ENCODE results near the gene ANKRD36C.
"Not testable (repeated sequence)": the region's sequence is repeated elsewhere in the genome, so short reads cannot be mapped to it uniquely, and the experiment has no call there.

Gene ANKRD36C

DNA sequence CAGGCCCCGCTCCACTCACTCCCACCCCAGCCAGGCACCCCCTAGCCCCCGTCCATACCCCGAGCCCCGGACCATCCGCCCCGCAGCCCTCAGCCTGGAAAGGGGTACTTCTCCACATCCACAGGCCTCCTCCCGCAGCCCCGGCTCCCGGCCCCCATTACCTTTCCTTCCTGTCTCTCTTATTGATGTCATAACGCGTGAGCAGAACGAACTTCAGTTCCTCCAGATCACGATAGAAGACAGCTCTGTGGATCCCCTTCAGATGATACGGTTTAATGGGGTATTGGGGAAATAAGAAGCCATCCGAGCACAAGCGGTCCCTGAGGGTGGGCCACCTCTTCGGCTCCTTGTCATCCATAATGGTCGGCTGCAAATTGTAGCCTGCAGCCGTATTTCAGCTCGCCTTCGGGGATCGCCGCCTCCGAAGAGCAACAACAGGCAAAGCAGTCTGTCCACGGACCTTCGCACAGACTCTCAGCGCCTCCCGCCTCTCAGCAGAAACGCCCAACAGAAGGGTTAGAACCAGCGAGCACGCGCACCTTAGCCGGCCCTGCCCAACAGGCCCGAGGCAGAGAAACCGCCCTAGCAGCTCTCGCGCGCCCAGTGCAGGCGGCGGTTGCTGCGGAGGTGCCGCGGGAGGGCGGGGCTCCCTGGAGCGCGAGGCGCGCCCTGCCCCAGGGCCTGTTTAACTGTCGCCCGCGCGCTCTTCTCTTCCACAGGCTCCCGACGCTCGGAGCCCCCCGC lies at the start of gene ANKRD36C:
Gene ANKRD36C, minus strand, starts transcription at position 474 of the 744 bp plus-strand sequence. Its CDS starts 116 bp downstream, at position 358.
- in situ Hi-C loops (cut with HindIII; ENCODE audit: low pct_ligation_motif_present, low sequenced_read_pairs); H3K36me3 ChIP-seq (replicated peaks); H3K27me3 ChIP-seq (replicated peaks): not testable (repeated sequence)
- Histone ChIP-seq H3K4me3 (ENCODE audit: low read depth, low read length) (peak within 1 kb of the TSS; percentile 80), H3K27ac (peak within 1 kb of the TSS; percentile 79)
- DNase-seq = peak; percentile 21

DNA sequence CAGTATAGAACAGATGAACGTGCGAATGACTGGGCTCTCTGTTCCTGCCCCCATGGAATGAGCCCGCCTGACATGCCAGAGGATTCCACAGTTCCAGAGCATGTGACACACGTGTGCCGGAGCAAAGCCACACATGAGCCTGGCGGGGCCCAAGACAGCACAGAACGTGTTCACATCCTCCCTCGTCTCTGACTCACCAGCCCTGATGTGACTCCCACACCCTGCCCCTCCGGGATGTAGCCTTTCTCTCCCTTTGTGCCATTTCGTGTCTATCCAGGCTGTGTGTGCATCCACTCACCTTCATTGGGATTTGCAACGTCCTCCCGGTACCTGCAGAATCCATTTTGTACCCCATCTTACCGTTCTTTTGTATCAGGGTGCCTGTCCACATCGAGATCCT lies 43.9 kb upstream of the ANKRD36C start:
- H3K4me3 ChIP-seq (ENCODE audit: low read depth, low read length); DNase-seq; H3K27me3 ChIP-seq (replicated peaks); H3K36me3 ChIP-seq (replicated peaks); H3K27ac ChIP-seq; in situ Hi-C loops (cut with HindIII; ENCODE audit: low pct_ligation_motif_present, low sequenced_read_pairs): not testable (repeated sequence)

DNA sequence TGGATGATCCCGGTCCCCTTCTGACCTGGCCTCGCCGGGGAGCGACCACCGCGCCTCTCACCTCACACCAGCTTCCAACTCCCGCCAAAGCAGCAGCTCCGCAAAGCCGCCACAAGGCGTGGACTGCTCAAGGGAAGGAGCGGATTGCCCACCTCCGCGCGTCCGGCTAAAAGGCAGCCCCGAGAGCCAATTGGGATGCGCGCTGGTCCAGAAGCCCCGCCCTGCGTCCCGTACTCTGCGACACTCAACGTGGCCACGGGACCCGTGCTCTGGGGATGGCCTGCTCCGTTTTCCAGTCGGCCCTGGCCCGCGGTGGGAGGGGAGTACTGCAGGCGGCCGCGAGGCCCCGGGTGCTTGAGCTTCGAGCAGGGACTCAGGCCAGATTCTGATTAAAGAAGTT lies 43.2 kb upstream of the ANKRD36C start, which contains the start of gene GPAT2:
Gene GPAT2, minus strand, starts transcription at position 125 of the 400 bp plus-strand sequence. CDS start 2,557 bp downstream, outside the sequence.
- DNase-seq; H3K4me3 ChIP-seq (ENCODE audit: low read depth, low read length); H3K36me3 ChIP-seq (replicated peaks); H3K27ac ChIP-seq; H3K27me3 ChIP-seq (replicated peaks); in situ Hi-C loops (cut with HindIII; ENCODE audit: low pct_ligation_motif_present, low sequenced_read_pairs): not testable (repeated sequence)

DNA sequence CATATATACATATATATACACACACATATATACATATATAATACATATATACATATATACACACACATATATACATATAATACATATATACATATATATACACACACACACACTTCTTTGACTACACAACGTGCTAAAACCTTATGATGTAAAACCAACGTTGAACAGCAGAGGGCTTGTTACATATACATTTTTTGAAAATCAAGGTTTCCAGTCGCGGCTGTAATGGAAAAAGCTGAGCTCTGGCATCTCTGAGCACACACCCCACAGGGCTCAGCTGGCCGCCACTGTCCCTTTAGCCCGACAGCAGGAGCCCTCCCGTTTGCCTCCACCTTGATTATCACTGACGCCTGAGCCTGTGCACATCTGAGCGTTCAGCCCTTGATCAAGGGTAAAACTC lies 42.4 kb upstream of the ANKRD36C start:
- H3K27me3 ChIP-seq (replicated peaks); H3K36me3 ChIP-seq (replicated peaks); H3K4me3 ChIP-seq (ENCODE audit: low read depth, low read length); in situ Hi-C loops (cut with HindIII; ENCODE audit: low pct_ligation_motif_present, low sequenced_read_pairs); H3K27ac ChIP-seq; DNase-seq: not testable (repeated sequence)

DNA sequence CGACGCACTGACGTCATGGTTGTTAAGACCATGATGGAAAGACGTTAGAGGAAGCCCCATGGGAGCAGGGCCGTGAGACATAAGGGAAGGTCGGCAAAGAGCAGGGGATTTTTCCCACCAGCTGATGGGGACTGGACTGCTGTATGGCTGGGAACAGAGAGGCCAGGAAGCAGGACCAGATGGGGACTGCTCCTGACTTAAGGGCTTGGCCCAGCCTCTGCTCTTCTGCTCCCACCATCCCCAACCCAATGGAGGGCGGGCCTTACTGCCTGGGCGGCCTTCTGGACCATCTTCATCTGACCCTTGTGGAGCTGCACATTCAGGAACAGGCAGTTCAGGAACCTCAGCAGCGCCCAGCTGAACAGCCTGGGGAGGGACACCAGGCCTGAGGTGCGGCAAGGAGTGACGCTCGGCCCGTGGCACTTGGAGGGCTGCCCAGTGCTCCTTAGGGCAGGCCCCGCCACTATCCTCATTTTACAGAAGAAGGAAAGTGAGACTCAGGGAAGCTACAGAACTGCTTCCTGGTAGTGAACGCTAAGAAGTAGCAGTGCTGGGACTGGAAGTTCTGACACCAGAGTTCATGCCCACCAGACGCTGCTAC lies 36.2 kb upstream of the ANKRD36C start:
- in situ Hi-C loops (cut with HindIII; ENCODE audit: low pct_ligation_motif_present, low sequenced_read_pairs); H3K4me3 ChIP-seq (ENCODE audit: low read depth, low read length); DNase-seq: not testable (repeated sequence)

DNA sequence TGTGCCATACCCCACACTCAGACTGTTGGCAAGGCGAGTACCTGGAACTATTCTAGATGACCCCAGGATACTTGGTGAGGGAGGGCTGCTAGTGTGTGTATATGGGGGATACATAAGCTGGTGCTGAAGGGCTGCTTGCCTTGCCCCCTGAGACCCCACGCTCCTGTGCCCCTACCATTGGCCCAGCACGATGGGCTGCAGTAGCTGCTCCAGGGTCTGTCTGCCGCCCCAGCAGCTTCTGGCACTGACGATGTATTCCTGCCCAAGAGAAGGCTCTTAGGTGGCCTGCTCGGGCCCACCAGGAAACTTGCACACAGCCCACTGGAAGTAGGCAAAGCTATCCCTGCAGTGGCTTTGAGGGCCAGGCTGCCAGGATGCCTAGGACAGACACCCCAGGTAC lies 34.1 kb upstream of the ANKRD36C start:
- DNase-seq; in situ Hi-C loops (cut with HindIII; ENCODE audit: low pct_ligation_motif_present, low sequenced_read_pairs); H3K4me3 ChIP-seq (ENCODE audit: low read depth, low read length); H3K27me3 ChIP-seq (replicated peaks); H3K36me3 ChIP-seq (replicated peaks); H3K27ac ChIP-seq: not testable (repeated sequence)

More for the DNA sequence above, 36.2 kb upstream of the ANKRD36C start:
- H3K27ac ChIP-seq; H3K27me3 ChIP-seq (replicated peaks); H3K36me3 ChIP-seq (replicated peaks): not testable (repeated sequence)

DNA sequence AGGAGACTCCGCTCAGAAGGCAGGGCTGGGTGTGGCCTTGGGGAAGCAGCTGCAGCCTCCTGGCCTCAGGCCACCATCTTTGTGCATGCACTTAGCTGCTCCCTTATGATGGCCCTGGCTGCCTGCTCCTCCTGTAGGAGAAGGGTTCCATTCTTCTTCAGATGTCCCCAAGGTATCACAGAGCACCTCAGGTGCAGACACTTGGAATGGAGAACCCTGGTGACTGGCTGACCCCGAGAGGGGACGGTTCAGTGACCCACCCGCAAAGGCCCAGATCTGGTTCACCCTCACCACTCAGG lies 33.5 kb upstream of the ANKRD36C start:
- no peak for DNase-seq
- no peak overlapping the region for H3K4me3 ChIP-seq (ENCODE audit: low read depth, low read length)
- TF ChIP-seq, protein P1, sequence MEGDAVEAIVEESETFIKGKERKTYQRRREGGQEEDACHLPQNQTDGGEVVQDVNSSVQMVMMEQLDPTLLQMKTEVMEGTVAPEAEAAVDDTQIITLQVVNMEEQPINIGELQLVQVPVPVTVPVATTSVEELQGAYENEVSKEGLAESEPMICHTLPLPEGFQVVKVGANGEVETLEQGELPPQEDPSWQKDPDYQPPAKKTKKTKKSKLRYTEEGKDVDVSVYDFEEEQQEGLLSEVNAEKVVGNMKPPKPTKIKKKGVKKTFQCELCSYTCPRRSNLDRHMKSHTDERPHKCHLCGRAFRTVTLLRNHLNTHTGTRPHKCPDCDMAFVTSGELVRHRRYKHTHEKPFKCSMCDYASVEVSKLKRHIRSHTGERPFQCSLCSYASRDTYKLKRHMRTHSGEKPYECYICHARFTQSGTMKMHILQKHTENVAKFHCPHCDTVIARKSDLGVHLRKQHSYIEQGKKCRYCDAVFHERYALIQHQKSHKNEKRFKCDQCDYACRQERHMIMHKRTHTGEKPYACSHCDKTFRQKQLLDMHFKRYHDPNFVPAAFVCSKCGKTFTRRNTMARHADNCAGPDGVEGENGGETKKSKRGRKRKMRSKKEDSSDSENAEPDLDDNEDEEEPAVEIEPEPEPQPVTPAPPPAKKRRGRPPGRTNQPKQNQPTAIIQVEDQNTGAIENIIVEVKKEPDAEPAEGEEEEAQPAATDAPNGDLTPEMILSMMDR (IDR thresholded peaks at IDR 0.05; ENCODE audit: low read depth, low read length, missing control alignments) = no peak
- H3K27ac ChIP-seq = no peak overlapping the region
- in situ Hi-C loops (cut with HindIII; ENCODE audit: low pct_ligation_motif_present, low sequenced_read_pairs) = no loop called here
- H3K36me3 ChIP-seq (replicated peaks) = no peaks in the 10 kb centered on the region
- H3K27me3 ChIP-seq (replicated peaks) = no peaks in the 10 kb centered on the region

DNA sequence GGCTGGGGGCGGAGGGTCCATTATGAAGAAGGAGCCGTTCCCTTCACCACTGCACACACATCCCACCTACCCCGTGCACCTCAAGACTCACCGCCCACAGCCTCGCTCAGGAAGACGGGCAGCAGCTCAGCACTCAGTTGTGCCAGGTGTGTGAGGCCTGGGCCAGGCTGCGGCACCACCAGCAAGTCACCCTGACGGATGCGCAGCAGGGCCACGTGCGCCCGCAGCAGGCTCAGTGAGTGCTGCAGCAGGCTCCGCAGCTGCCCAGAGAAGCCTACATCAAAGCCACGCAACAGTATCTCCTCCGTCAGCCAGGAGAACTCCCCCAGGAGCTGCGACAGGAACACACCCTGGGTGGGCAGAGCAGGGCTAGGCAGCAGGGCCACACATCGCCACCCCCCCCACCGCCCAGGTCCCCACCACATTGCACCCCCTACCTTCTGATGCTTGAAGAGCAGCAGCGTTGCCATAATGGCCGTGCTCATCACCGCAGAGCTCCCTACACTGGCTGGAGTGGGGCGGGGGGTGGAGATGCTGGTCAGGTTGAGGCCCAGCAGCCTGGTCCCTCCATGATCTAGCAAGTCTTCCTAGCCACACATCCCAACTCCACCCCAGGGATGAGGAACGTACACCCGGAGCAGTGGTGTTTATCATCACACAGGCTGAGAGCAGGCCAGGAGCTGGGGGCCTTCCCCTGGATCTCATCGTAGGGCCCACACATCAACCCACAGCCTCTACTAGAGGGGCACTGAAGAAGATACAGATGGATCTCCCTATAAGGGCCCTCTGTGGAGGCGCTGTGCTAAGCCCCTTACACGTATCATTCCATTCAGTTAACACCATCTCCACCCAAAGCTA lies 32.9 kb upstream of the ANKRD36C start:
- Histone ChIP-seq H3K27me3 (replicated peaks) (no peaks in the 10 kb centered on the region), H3K4me3 (ENCODE audit: low read depth, low read length) (no peak overlapping the region), H3K27ac (no peak overlapping the region), H3K36me3 (replicated peaks) (no peaks in the 10 kb centered on the region)
- TF ChIP-seq, protein P1 (IDR thresholded peaks at IDR 0.05; ENCODE audit: low read depth, low read length, missing control alignments) = no peak
- DNase-seq = no peak
- in situ Hi-C loops (cut with HindIII; ENCODE audit: low pct_ligation_motif_present, low sequenced_read_pairs) = no loop called here

DNA sequence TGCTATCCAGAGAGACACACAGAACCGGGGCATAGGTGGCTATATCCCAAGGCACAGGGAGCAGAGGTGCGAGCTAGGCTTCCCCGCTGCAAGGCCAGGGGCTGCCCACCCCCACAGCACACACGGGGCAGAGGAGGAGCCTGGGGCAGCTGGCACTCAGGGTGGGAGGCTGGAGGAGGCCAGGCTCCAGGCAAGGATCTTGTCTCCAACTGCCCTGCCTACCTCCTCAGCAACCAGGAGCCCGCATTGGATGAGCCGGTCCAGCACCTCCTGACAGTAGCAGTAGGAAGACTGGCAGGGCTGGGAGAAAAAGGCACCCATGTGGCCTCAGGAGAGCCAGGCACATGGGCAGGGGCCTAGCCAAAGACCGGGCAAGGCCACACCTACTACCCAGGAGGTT lies 32.1 kb upstream of the ANKRD36C start:
- H3K27me3 ChIP-seq (replicated peaks); H3K36me3 ChIP-seq (replicated peaks); DNase-seq; H3K4me3 ChIP-seq (ENCODE audit: low read depth, low read length); in situ Hi-C loops (cut with HindIII; ENCODE audit: low pct_ligation_motif_present, low sequenced_read_pairs); H3K27ac ChIP-seq: not testable (repeated sequence)
